HEK293 (cell line): ENCODE measurements around the gene TBC1D22A.

Experiments
- CTCF ChIA-PET: fragments of 350-600 bp; formaldehyde crosslinking; extraction: SDS; loops from one replicate; lab custom pipeline; 2021; ENCODE audit warnings: antibody characterized with exemption; lab: Yijun Ruan, JAX
- POLR2A ChIA-PET: fragments of 300-600 bp; formaldehyde crosslinking; extraction: SDS; loops from one replicate; lab custom pipeline; 2020; ENCODE audit warnings: antibody characterized with exemption, inconsistent platforms; lab: Yijun Ruan, JAX
- H3K27ac ChIP-seq: fragments of 200-500 bp; sonication (Bioruptor generic); 2 replicates; pipeline ENCODE4 v1.5.1; 2014; ENCODE audit warnings: low read depth, low read length, control low read depth, inconsistent platforms; ENCODE audit errors: extremely low read depth
- H3K36me3 ChIP-seq, 2 experiments: fragments of 200-500 bp in 1 of 2; sonication (Bioruptor generic) in 1 of 2; 1 replicate in 1 of 2; 2 replicates in 1 of 2; pipeline ENCODE4 v1.5.1; 2014 to 2017; ENCODE audit warnings: inconsistent platforms in 2 of 2, low read length in 2 of 2; ENCODE audit not compliant: control insufficient read depth in 2 of 2, insufficient read depth in 1 of 2
- H3K4me1 ChIP-seq: fragments of 200-500 bp; sonication (Bioruptor generic); 2 replicates; pipeline ENCODE4 v1.5.1; 2014; ENCODE audit warnings: mild to moderate bottlenecking, low read length, inconsistent platforms; ENCODE audit not compliant: control insufficient read depth, insufficient read depth
- H3K4me3 ChIP-seq: 2 replicates; pipeline ENCODE4 v1.5.1; 2011; ENCODE audit warnings: low read depth, mild to moderate bottlenecking, control low read depth, low read length, moderate library complexity
- H3K9me3 ChIP-seq: fragments of 200-500 bp; sonication (Bioruptor generic); 2 replicates; pipeline ENCODE4 v1.5.1; 2014; ENCODE audit warnings: low read depth, low read length, inconsistent platforms; ENCODE audit not compliant: control insufficient read depth, insufficient read depth
- GLIS2 ChIP-seq: fragments of 450-650 bp; formaldehyde crosslinking; IDR thresholded peaks from 2 replicates; pipeline ENCODE4 v1.5.1; 2016; ENCODE audit warnings: missing biosample characterization, missing genetic modification characterization
- HIC1 ChIP-seq: fragments of 450-650 bp; formaldehyde crosslinking; IDR thresholded peaks from 2 replicates; pipeline ENCODE4 v1.5.1; 2016; ENCODE audit warnings: missing biosample characterization, missing genetic modification characterization
- MYNN ChIP-seq: fragments of 450-650 bp; formaldehyde crosslinking; IDR thresholded peaks from 2 replicates; pipeline ENCODE4 v1.5.1; 2016; ENCODE audit warnings: missing biosample characterization, missing genetic modification characterization, borderline replicate concordance
- MZF1 ChIP-seq: fragments of 450-650 bp; formaldehyde crosslinking; IDR thresholded peaks from 2 replicates; pipeline ENCODE4 v1.5.1; 2017; ENCODE audit warnings: missing biosample characterization, missing genetic modification characterization, borderline replicate concordance
- SCRT2 ChIP-seq: fragments of 450-650 bp; formaldehyde crosslinking; IDR thresholded peaks from 2 replicates; pipeline ENCODE4 v1.5.1; 2016; ENCODE audit warnings: missing biosample characterization, missing genetic modification characterization
- ZBTB21 ChIP-seq: fragments of 450-650 bp; formaldehyde crosslinking; IDR thresholded peaks from 2 replicates; pipeline ENCODE4 v1.5.1; 2017; ENCODE audit warnings: missing biosample characterization, missing genetic modification characterization
- ZEB2 ChIP-seq: fragments of 450-650 bp; formaldehyde crosslinking; IDR thresholded peaks from 2 replicates; pipeline ENCODE4 v1.5.1; 2016; ENCODE audit warnings: missing biosample characterization, missing genetic modification characterization
- ZNF10 ChIP-seq: fragments of 450-650 bp; formaldehyde crosslinking; IDR thresholded peaks from 2 replicates; pipeline ENCODE4 v1.5.1; 2017; ENCODE audit warnings: missing biosample characterization, missing genetic modification characterization
- ZNF221 ChIP-seq: fragments of 450-650 bp; formaldehyde crosslinking; IDR thresholded peaks from 2 replicates; pipeline ENCODE4 v1.5.1; 2017; ENCODE audit warnings: missing biosample characterization, missing genetic modification characterization, borderline replicate concordance
- ZNF23 ChIP-seq: fragments of 450-650 bp; formaldehyde crosslinking; IDR thresholded peaks from 2 replicates; pipeline ENCODE4 v1.5.1; 2016; ENCODE audit warnings: missing biosample characterization, missing genetic modification characterization, borderline replicate concordance
- ZNF292 ChIP-seq: fragments of 450-650 bp; formaldehyde crosslinking; IDR thresholded peaks from 2 replicates; pipeline ENCODE4 v1.5.1; 2016; ENCODE audit warnings: low read depth, missing biosample characterization, missing genetic modification characterization, borderline replicate concordance
- ZNF350 ChIP-seq: fragments of 450-650 bp; formaldehyde crosslinking; IDR thresholded peaks from 2 replicates; pipeline ENCODE4 v1.5.0; 2017; ENCODE audit warnings: missing biosample characterization, mild to moderate bottlenecking, missing genetic modification characterization
- ZNF366 ChIP-seq: fragments of 450-650 bp; formaldehyde crosslinking; conservative IDR thresholded peaks from 2 replicates; pipeline ENCODE4 v1.5.1; 2016; ENCODE audit warnings: missing biosample characterization, missing genetic modification characterization
- ZNF391 ChIP-seq: fragments of 450-650 bp; formaldehyde crosslinking; IDR thresholded peaks from 2 replicates; pipeline ENCODE4 v1.5.1; 2016; ENCODE audit warnings: low read depth, missing biosample characterization, missing genetic modification characterization, borderline replicate concordance
- ZNF404 ChIP-seq: fragments of 450-650 bp; formaldehyde crosslinking; IDR thresholded peaks from 2 replicates; pipeline ENCODE4 v1.5.1; 2017; ENCODE audit warnings: missing biosample characterization, missing genetic modification characterization
- ZNF449 ChIP-seq: fragments of 450-650 bp; formaldehyde crosslinking; IDR thresholded peaks from 2 replicates; pipeline ENCODE4 v1.5.1; 2017; ENCODE audit warnings: missing biosample characterization, mild to moderate bottlenecking, missing genetic modification characterization, moderate library complexity
- ZNF529 ChIP-seq: fragments of 450-650 bp; formaldehyde crosslinking; IDR thresholded peaks from 2 replicates; pipeline ENCODE4 v1.5.1; 2017; ENCODE audit warnings: missing genetic modification characterization, missing biosample characterization; ENCODE audit not compliant: insufficient replicate concordance
- ZNF549 ChIP-seq: fragments of 450-650 bp; IDR thresholded peaks from 2 replicates; pipeline ENCODE4 v1.5.1; 2018; ENCODE audit warnings: missing biosample characterization, missing genetic modification characterization, mild to moderate bottlenecking, inconsistent platforms, moderate library complexity
- ZNF561 ChIP-seq: fragments of 450-650 bp; IDR thresholded peaks from 2 replicates; pipeline ENCODE4 v1.5.1; 2018; ENCODE audit warnings: missing biosample characterization, missing genetic modification characterization, borderline replicate concordance
- ZNF623 ChIP-seq: fragments of 450-650 bp; formaldehyde crosslinking; IDR thresholded peaks from 2 replicates; pipeline ENCODE4 v1.5.1; 2016; ENCODE audit warnings: missing biosample characterization, missing genetic modification characterization
- ZNF658 ChIP-seq: fragments of 450-650 bp; formaldehyde crosslinking; IDR thresholded peaks from 2 replicates; pipeline ENCODE4; 2016; ENCODE audit warnings: missing biosample characterization, missing genetic modification characterization
- ZSCAN18 ChIP-seq: fragments of 450-650 bp; formaldehyde crosslinking; IDR thresholded peaks from 2 replicates; pipeline ENCODE4 v1.5.1; 2016; ENCODE audit warnings: missing biosample characterization, missing genetic modification characterization

TBC1D22A gene

GRCh38 chr22:47053013-47053725, 290.7 kb downstream of the TBC1D22A start (continued):
- TF ChIP-seq ZNF449 (tag by site-specific recombination) (no peak), SCRT2 (tag by site-specific recombination) (no peak), ZNF658 (tag by site-specific recombination) (no peak), ZNF529 (tag by site-specific recombination) (no peak), GLIS2 (tag by site-specific recombination) (no peak), MYNN (tag by site-specific recombination) (no peak), ZNF350 (tag by site-specific recombination) (no peak)

GRCh38 chr22:47053726-47054141, 291.3 kb downstream of the TBC1D22A start:
- ChIA-PET CTCF (no interaction called here), POLR2A (no interaction called here)
- Histone ChIP-seq H3K27ac (no peak overlapping the region), H3K9me3 (no peaks in the 10 kb centered on the region), H3K36me3 (no peaks in the 10 kb centered on the region), H3K4me3 (no peak overlapping the region), H3K4me1 (peaks cover 10% of the 10 kb centered on the region)
- TF ChIP-seq ZNF561 (no peak), ZNF404 (tag by site-specific recombination) (no peak), ZNF221 (tag by site-specific recombination) (no peak), ZNF23 (tag by site-specific recombination) (no peak), ZNF292 (no peak), ZNF10 (tag by site-specific recombination) (no peak)

- ChIA-PET CTCF (interaction anchor here (0.5 kb wide), 1 partner anchor 398 kb away, joined by 3 read pairs; no protein-coding TSS in a partner anchor), POLR2A (no interaction called here)
- H3K4me3 ChIP-seq, result no peak overlapping the region
- no peak overlapping the region for H3K27ac ChIP-seq
- TF ChIP-seq ZNF221 (tag by site-specific recombination) (no peak), ZBTB21 (no peak), ZNF366 (tag by site-specific recombination) (no peak), ZNF391 (tag by site-specific recombination) (no peak), MZF1 (no peak), ZNF549 (no peak)
- H3K36me3 ChIP-seq, result no peaks in the 10 kb centered on the region
- 0 out of 2 replicates have a peak, but pooled peaks cover 4% of the 10 kb centered on the region for H3K4me1 ChIP-seq
- no peaks in the 10 kb centered on the region for H3K9me3 ChIP-seq
These were observed 292.0 kb downstream of the TBC1D22A start for GRCh38 chr22:47054231-47055072.

- Histone ChIP-seq H3K27ac (no peak overlapping the region), H3K4me3 (no peak overlapping the region), H3K4me1 (0 out of 2 replicates have a peak, but pooled peaks cover 4% of the 10 kb centered on the region), H3K36me3 (no peaks in the 10 kb centered on the region), H3K9me3 (no peaks in the 10 kb centered on the region)
- CTCF ChIA-PET, result interaction anchor here (0.5 kb wide), 1 partner anchor 398 kb away, joined by 3 read pairs; no protein-coding TSS in a partner anchor
- POLR2A ChIA-PET, result no interaction called here
- TF ChIP-seq ZEB2 (tag by site-specific recombination) (no peak), HIC1 (no peak), ZNF623 (tag by site-specific recombination) (no peak), ZSCAN18 (tag by site-specific recombination) (no peak)
These were observed 292.6 kb downstream of the TBC1D22A start for GRCh38 chr22:47055073-47055355.
